ENCODE results near the gene UNC13D. TPM values are rescaled to one million over a fixed set of nuclear protein-coding genes. Genes with fewer than 3 reads are reported as not detected.
"Not testable (repeated sequence)": the region's sequence is repeated elsewhere in the genome, so short reads cannot be mapped to it uniquely, and the experiment has no call there.

UNC13D gene
- total RNA-seq, 1 donor from 2014 or later = 33.1 TPM

DNA sequence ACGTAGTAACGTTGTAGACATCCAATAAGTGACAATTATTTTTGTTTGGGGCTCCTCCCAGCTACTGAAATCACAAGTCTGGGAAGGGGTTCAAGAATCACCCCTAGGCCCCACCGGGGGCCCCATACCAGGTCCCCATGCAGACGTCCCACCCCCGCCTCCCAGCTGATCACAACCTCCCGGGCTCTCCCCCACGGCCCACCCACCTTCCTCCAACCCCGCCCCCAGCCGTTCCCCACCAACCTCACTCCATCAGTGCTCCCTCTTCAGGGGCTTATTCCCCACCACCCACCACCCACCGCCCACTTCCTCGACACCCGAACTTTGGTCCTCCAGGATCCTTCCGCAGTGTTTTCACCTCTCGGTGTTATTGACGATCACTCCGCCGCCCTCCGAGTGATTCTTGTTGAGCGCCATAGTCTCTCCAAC lies 10.7 kb upstream of the UNC13D start:
- Histone ChIP-seq H3K9me3 (no peaks in the 10 kb centered on the region), H3K4me1 (peaks cover 3 to 17% of the 10 kb centered on the region in 2 donors), H3K4me3 (peak overlapping the region; percentile 56 to 87), H3K27ac (peak overlapping the region; percentile 95 to 97), H3K36me3 (peaks cover 22 to 23% of the 10 kb centered on the region in 2 donors), H3K27me3 (no peaks in the 10 kb centered on the region)
- TF ChIP-seq, protein P1, sequence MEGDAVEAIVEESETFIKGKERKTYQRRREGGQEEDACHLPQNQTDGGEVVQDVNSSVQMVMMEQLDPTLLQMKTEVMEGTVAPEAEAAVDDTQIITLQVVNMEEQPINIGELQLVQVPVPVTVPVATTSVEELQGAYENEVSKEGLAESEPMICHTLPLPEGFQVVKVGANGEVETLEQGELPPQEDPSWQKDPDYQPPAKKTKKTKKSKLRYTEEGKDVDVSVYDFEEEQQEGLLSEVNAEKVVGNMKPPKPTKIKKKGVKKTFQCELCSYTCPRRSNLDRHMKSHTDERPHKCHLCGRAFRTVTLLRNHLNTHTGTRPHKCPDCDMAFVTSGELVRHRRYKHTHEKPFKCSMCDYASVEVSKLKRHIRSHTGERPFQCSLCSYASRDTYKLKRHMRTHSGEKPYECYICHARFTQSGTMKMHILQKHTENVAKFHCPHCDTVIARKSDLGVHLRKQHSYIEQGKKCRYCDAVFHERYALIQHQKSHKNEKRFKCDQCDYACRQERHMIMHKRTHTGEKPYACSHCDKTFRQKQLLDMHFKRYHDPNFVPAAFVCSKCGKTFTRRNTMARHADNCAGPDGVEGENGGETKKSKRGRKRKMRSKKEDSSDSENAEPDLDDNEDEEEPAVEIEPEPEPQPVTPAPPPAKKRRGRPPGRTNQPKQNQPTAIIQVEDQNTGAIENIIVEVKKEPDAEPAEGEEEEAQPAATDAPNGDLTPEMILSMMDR (IDR thresholded peaks at IDR 0.05) = peak in 1 of 3 experiments; percentile 21
- intact Hi-C loops (cut with DNase I) = loop anchor here (1.0 to 2.0 kb wide), 4 partner anchors 17 to 70 kb away; partner anchors contain the start of genes TRIM65 and UNK
- DNase-seq (ENCODE audit: low spot score in 2 of 2) = no peak

DNA sequence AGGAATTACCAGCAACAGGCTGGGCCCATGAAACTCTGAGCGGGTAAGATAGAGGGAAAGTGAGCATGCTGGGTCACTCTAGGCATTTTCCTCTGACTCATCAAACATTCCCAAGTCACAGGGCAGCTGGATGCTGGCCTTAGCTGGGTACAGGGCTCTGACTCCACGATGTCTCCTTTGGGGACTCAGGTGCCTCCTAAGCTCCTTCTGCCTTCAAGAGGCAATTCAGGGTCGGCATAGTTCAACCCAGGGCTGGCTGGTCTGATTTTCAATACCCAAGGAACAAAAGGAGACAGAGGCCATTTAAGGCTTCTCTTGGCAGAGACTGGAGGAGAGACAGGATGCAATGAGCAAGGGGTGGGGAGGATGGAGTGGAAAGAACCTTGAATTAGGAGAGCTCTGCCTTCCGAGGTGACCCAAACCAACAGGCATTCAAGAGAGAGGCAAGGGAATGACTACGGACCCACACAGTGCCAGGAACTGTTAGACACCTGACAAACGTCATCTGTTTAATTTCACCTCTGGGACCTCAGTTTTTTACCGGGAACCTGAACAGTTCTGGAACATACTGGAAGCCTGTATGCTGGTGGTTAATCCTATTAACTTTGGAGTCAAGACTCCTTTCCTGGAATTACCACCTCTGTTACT lies 10.0 kb upstream of the UNC13D start:
- Histone ChIP-seq H3K27me3 (no peaks in the 10 kb centered on the region), H3K36me3 (peaks cover 29 to 30% of the 10 kb centered on the region in 2 donors), H3K27ac (peak overlapping the region; percentile 95 to 97), H3K4me1 (peaks cover 3 to 21% of the 10 kb centered on the region in 2 donors), H3K4me3 (peak overlapping the region; percentile 56 to 87), H3K9me3 (no peaks in the 10 kb centered on the region)
- TF ChIP-seq, protein P1 (IDR thresholded peaks at IDR 0.05) = no peak
- intact Hi-C loops (cut with DNase I) = loop anchor here (2.0 kb wide), 1 partner anchor 69 kb away; the partner anchor contains the start of gene UNK
- DNase-seq (ENCODE audit: low spot score in 2 of 2) = peak in 1 of 2 donors; percentile 87

DNA sequence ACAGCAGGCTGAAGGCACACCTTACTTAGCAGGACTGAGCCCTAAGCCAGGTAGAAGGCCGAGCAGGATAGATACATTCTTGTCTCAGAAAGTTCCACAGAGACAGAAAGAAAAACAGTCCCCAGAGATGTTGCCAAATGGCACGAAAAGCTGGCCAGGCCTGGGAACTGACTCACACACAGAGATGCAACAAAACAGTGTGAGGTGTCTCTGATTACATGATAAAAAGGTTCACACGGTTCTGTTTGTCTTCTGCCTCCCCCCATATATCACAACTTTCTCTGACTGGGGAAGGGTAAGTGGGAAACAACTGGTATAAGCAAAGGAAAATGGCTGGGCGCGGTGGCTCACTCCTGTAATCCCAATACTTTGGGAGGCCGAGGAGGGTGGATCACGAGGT lies 9.2 kb upstream of the UNC13D start:
- peaks cover 3 to 23% of the 10 kb centered on the region in 2 donors for H3K4me1 ChIP-seq
- H3K27me3 ChIP-seq = no peaks in the 10 kb centered on the region
- intact Hi-C loops (cut with DNase I) = no loop called here
- H3K9me3 ChIP-seq = no peaks in the 10 kb centered on the region
- no peak for DNase-seq (ENCODE audit: low spot score in 2 of 2)
- H3K4me3 ChIP-seq = peak overlapping the region; percentile 56 to 87
- TF ChIP-seq, protein P1 (IDR thresholded peaks at IDR 0.05) = no peak
- peak overlapping the region; percentile 95 to 97 for H3K27ac ChIP-seq
- peaks cover 37 to 38% of the 10 kb centered on the region in 2 donors for H3K36me3 ChIP-seq

DNA sequence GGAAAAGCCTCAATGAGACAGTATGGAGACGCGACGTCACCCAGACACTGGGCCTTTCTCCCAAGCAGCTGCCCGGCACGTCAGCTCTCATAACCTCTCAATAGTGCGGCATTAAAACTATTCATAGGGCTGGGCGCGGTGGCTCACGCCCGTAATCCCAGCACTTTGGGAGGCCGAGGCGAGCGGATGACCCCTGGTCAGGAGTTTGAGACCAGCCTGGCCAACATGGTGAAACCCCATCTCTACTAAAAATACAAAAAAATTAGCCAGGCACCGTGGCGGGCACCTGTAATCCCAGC lies 7.4 kb upstream of the UNC13D start:
- H3K27me3 ChIP-seq; DNase-seq (ENCODE audit: low spot score in 2 of 2); H3K9me3 ChIP-seq; H3K4me3 ChIP-seq; intact Hi-C loops (cut with DNase I): not testable (repeated sequence)
- H3K36me3 ChIP-seq = peaks cover 55 to 56% of the 10 kb centered on the region in 2 donors
- H3K4me1 ChIP-seq = peaks cover 3 to 21% of the 10 kb centered on the region in 2 donors
- peak overlapping the region in 1 of 2 donors; percentile 10 for H3K27ac ChIP-seq

DNA sequence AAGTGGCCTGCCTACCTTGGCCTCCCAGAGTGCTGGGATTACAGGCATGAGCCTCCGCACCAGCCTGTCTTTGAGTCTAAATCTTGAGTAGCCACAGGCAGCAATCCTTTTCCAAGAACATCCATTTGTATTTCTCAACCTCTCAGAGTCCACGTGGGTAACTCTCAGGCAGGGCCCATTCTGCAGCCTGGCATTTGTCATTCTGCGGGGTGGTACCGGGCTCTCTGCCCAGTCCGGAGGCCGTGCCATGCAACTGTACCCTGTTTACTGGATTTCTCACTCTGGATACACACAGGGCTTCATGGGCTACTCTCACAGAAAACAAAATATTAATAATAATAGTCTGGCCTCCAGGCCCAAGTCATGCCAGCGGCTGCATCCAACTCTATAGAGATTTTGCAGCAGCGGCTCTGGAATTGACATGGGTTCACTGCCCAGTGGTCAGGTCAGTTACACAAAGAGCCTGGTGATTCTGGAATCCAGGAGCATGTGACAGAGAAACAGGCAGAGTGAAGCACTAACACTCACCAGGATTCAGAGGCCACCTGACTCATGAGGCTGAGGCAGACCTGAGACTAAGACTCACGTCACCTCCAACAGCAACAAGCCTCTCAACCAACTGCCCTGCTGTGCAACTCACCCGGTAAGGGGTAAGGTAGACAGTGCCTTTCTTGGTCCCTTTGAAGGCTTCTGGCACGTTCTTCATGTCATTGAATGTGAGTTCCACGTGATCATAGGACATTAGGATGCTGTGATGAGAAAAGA lies 6.9 kb upstream of the UNC13D start:
- TF ChIP-seq, protein P1 (IDR thresholded peaks at IDR 0.05) = no peak
- H3K27ac ChIP-seq = peak overlapping the region in 1 of 2 donors; percentile 10
- H3K9me3 ChIP-seq = no peaks in the 10 kb centered on the region
- peaks cover 60 to 61% of the 10 kb centered on the region in 2 donors for H3K36me3 ChIP-seq
- no peak for DNase-seq (ENCODE audit: low spot score in 2 of 2)
- no peak overlapping the region for H3K4me3 ChIP-seq
- peaks cover 3 to 18% of the 10 kb centered on the region in 2 donors for H3K4me1 ChIP-seq
- no peaks in the 10 kb centered on the region for H3K27me3 ChIP-seq
- intact Hi-C loops (cut with DNase I) = no loop called here

DNA sequence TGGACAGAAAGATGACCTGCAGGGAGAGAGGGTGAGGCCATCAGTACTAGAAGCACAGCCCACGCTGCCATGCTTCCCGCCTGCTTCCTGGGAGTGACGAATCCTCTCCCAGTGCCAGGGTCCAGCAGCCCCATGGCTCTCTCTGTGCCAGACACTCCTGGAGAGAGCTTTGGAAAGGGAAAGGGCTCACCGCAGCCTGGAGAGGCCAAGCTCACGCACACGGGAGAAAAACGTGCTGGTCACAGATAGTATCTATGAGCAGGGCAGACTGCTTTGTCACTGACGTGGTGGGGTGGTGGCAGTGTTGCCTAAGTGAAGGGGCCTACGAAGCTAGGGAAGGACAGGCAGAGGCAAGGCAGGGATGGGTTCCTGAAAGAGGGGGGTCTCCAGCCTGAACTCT lies 5.5 kb upstream of the UNC13D start:
- Histone ChIP-seq H3K9me3 (no peaks in the 10 kb centered on the region), H3K36me3 (peaks cover 64 to 67% of the 10 kb centered on the region in 2 donors), H3K4me3 (no peak overlapping the region), H3K27ac (peak overlapping the region in 1 of 2 donors; percentile 24), H3K27me3 (no peaks in the 10 kb centered on the region), H3K4me1 (peaks cover 10 to 31% of the 10 kb centered on the region in 2 donors)
- TF ChIP-seq, protein P1 (IDR thresholded peaks at IDR 0.05) = no peak
- no peak for DNase-seq (ENCODE audit: low spot score in 2 of 2)
- intact Hi-C loops (cut with DNase I) = no loop called here

All from ascending aorta (tissue), 2 donors.